ENCODE measurements around the gene KCNK15.
"Not testable (repeated sequence)": the region's sequence is repeated elsewhere in the genome, so short reads cannot be mapped to it uniquely, and the experiment has no call there.

The KCNK15 gene

GRCh38 chr20:44759595-44759994 is 13.9 kb downstream of the KCNK15 start:
- no peak for DNase-seq

GRCh38 chr20:44761423-44761822 is 15.8 kb downstream of the KCNK15 start:
- DNase-seq, result no peak

GRCh38 chr20:44762466-44763140 is 16.9 kb downstream of the KCNK15 start:
- DNase-seq, result no peak

- DNase-seq, result not testable (repeated sequence)
Observed at GRCh38 chr20:44763798-44764197, 18.1 kb downstream of the KCNK15 start.

- no peak for DNase-seq
Observed at GRCh38 chr20:44765091-44765490, 19.4 kb downstream of the KCNK15 start.

GRCh38 chr20:44765701-44766347 is 20.2 kb downstream of the KCNK15 start:
- DNase-seq, result no peak

GRCh38 chr20:44768256-44768655 is 22.6 kb downstream of the KCNK15 start:
- no peak for DNase-seq

- DNase-seq, result no peak
Observed at GRCh38 chr20:44768854-44769480, 23.3 kb downstream of the KCNK15 start.

- DNase-seq, result no peak
Observed at GRCh38 chr20:44769481-44769863, 23.8 kb downstream of the KCNK15 start.

GRCh38 chr20:44770484-44771171 is 25.0 kb downstream of the KCNK15 start:
- DNase-seq, result no peak

GRCh38 chr20:44771172-44771535 is 25.5 kb downstream of the KCNK15 start:
- DNase-seq, result no peak

- DNase-seq, result no peak
Observed at GRCh38 chr20:44772636-44773035, 27.0 kb downstream of the KCNK15 start.

- DNase-seq, result no peak
Observed at GRCh38 chr20:44773070-44773829, 27.6 kb downstream of the KCNK15 start.

- no peak for DNase-seq
Observed at GRCh38 chr20:44776980-44777379, 31.3 kb downstream of the KCNK15 start.

GRCh38 chr20:44780226-44780625 is 34.6 kb downstream of the KCNK15 start:
- DNase-seq, result no peak

GRCh38 chr20:44781118-44781517 is 35.5 kb downstream of the KCNK15 start:
- no peak for DNase-seq

- DNase-seq, result no peak
Observed at GRCh38 chr20:44781791-44782190, 36.1 kb downstream of the KCNK15 start.

GRCh38 chr20:44784688-44785087 is 39.0 kb downstream of the KCNK15 start:
- DNase-seq, result no peak

GRCh38 chr20:44785768-44786167 is 40.1 kb downstream of the KCNK15 start:
- no peak for DNase-seq

GRCh38 chr20:44787299-44787698 is 41.6 kb downstream of the KCNK15 start:
- no peak for DNase-seq

GRCh38 chr20:44788706-44789456 is 43.2 kb downstream of the KCNK15 start:
- DNase-seq, result no peak
